ENCODE results near the gene ALDH3B1. TPM values are rescaled to one million over a fixed set of nuclear protein-coding genes. Genes with fewer than 3 reads are reported as not detected.

The ALDH3B1 gene
- under 0.01 and 0.30 TPM in 2 replicates for total RNA-seq

GRCh38 chr11:68010090-68011041 lies at the start of gene ALDH3B1:
ALDH3B1 (plus strand) TSS chr11:68010327; CDS start chr11:68015298, 4,971 bp downstream.

GRCh38 chr11:68003846-68004550 lies 6.1 kb upstream of the ALDH3B1 start, which contains the start of gene UNC93B1:
UNC93B1 (minus strand) TSS chr11:68004097; CDS start chr11:68004043, 54 bp downstream.

GRCh38 chr11:68030318-68031143 lies 20.4 kb downstream of the ALDH3B1 start, which contains the start of gene NDUFS8:
NDUFS8 (plus strand) TSS chr11:68030681; CDS start chr11:68032152, 1,471 bp downstream.

GRCh38 chr11:68038718-68039525 lies 28.8 kb downstream of the ALDH3B1 start, which contains the start of gene TCIRG1:
TCIRG1 (plus strand) TSS chr11:68039025; CDS start chr11:68041272, 2,247 bp downstream.

Other genes with a start within 250 kb of the ALDH3B1 start
- gene UNC93B1, start 6.2 kb upstream of the ALDH3B1 start, total RNA-seq: 12.0 and 29.9 TPM in 2 replicates
- 91.6 and 117 TPM in 2 replicates for gene NDUFS8, start 20.4 kb downstream of the ALDH3B1 start, total RNA-seq
- 56.2 and 72.3 TPM in 2 replicates for gene TCIRG1, start 28.7 kb downstream of the ALDH3B1 start, total RNA-seq
- 11.7 and 15.8 TPM in 2 replicates for gene CHKA, start 111.1 kb downstream of the ALDH3B1 start, total RNA-seq
- gene KMT5B, start 203.0 kb downstream of the ALDH3B1 start, total RNA-seq: 24.2 and 26.0 TPM in 2 replicates

All from epithelial cell of umbilical artery (primary cell).